GM12878 (cell line): ENCODE data around the gene CTXND1. TPM values are rescaled to one million over a fixed set of nuclear protein-coding genes. Genes with fewer than 3 reads are reported as not detected.
A peak's percentile ranks its signal among the peaks of the same experiment; 100 is the strongest.

ENCODE experiments used
- ATAC-seq: fragments of 200-7000 bp; cut with Tn5 transposase; 3 replicates; pipeline ENCODE4 v1.9.1; 2020; ENCODE audit warnings: mild to moderate bottlenecking, moderate library complexity
- BruUV-seq: library from RNA; stranded (reverse); fragments of 400-500 nt; replicated peaks from 2 replicates; lab custom pipeline; 2021; lab: Mats Ljungman, UMichigan
- CTCF ChIA-PET: fragments of 300-600 bp; sonication (Branson Sonifier 250); formaldehyde crosslinking; extraction: SDS; loops from one replicate; lab custom pipeline; 2021; ENCODE audit warnings: inconsistent platforms; lab: Yijun Ruan, JAX
- POLR2A ChIA-PET: fragments of 350-600 bp; formaldehyde crosslinking; extraction: SDS; loops from one replicate; lab custom pipeline; 2021; ENCODE audit warnings: inconsistent platforms; lab: Charles Lee
- RAD21 ChIA-PET: fragments of 300-600 bp; sonication (Branson Sonifier 250); formaldehyde crosslinking; loops from one replicate; lab custom pipeline; 2023; ENCODE audit warnings: antibody characterized with exemption; ENCODE audit not compliant: unreplicated experiment; lab: Charles Lee
- SMC1A ChIA-PET: fragments of 300-600 bp; sonication (Branson Sonifier 250); formaldehyde crosslinking; loops from one replicate; lab custom pipeline; 2023; ENCODE audit not compliant: unreplicated experiment, uncharacterized antibody; lab: Charles Lee
- DNase-seq: peaks from one replicate; pipeline ENCODE4 v3.0.0-alpha.2; 2011; ENCODE audit warnings: low read depth, low spot score
- FAIRE-seq: peaks from 3 replicates; lab custom pipeline; 2011; peaks lifted over from hg19 to GRCh38; lab: Jason Lieb, UNC
- H2AFZ ChIP-seq: 2 replicates; pipeline ENCODE4 v1.6.0; 2011; ENCODE audit warnings: low read depth, low read length, control low read depth; ENCODE audit not compliant: control insufficient read depth
- H3K27ac ChIP-seq: 2 replicates; pipeline ENCODE4 v1.5.1; 2011; ENCODE audit warnings: control low read depth; ENCODE audit not compliant: control insufficient read depth, insufficient read depth
- H3K27me3 ChIP-seq, 2 experiments: replicated peaks in 1 of 2; 2 replicates each; pipeline versions ENCODE4 v1.6.0 to v1.6.1; 2011; ENCODE audit warnings: low read length in 1 of 2; ENCODE audit not compliant: control insufficient read depth in 2 of 2, insufficient read depth in 2 of 2
- H3K36me3 ChIP-seq, 2 experiments: 2 replicates each; pipeline ENCODE4 v1.5.1; 2011; ENCODE audit warnings: low read length in 1 of 2; ENCODE audit not compliant: control insufficient read depth in 2 of 2, insufficient read depth in 2 of 2
- H3K4me1 ChIP-seq: 2 replicates; pipeline ENCODE4 v1.6.1; 2011; ENCODE audit warnings: mild to moderate bottlenecking, low read length, moderate library complexity, mixed read lengths; ENCODE audit not compliant: control insufficient read depth, insufficient read depth
- H3K4me2 ChIP-seq: 2 replicates; pipeline ENCODE4 v1.6.0; 2011; ENCODE audit warnings: control low read depth; ENCODE audit not compliant: control insufficient read depth, insufficient read depth
- H3K4me3 ChIP-seq: fragments of 200-600 bp; sonication (generic); 2 replicates; pipeline ENCODE4 v1.5.1; 2016
- H3K79me2 ChIP-seq: 2 replicates; pipeline ENCODE4 v1.6.0; 2011; ENCODE audit warnings: low read length; ENCODE audit not compliant: control insufficient read depth, insufficient read depth
- H3K9ac ChIP-seq: 2 replicates; pipeline ENCODE4 v1.8.0; 2011; ENCODE audit warnings: low read length, control low read depth, mixed read lengths; ENCODE audit not compliant: control insufficient read depth, insufficient read depth
- H3K9me3 ChIP-seq: replicated peaks from 3 replicates; pipeline ENCODE4 v1.5.1; 2011; ENCODE audit warnings: mild to moderate bottlenecking, low read length; ENCODE audit not compliant: control insufficient read depth, insufficient read depth
- H4K20me1 ChIP-seq: 2 replicates; pipeline ENCODE4 v1.6.0; 2011; ENCODE audit not compliant: control insufficient read depth, insufficient read depth
- FOS ChIP-seq: IDR thresholded peaks from 3 replicates; pipeline ENCODE4 v1.6.1; 2011; ENCODE audit warnings: borderline replicate concordance; ENCODE audit not compliant: insufficient read length; ENCODE audit errors: extremely low read depth
- FOXM1 ChIP-seq: IDR thresholded peaks from 2 replicates; pipeline ENCODE4 v1.6.1; 2012; ENCODE audit warnings: low read depth, mild to moderate bottlenecking, inconsistent platforms, low read length, moderate library complexity
- HDAC2 ChIP-seq: fragments of 200-600 bp; sonication (generic); IDR thresholded peaks from 2 replicates; pipeline ENCODE4 v1.6.1; 2017
- IKZF2 ChIP-seq, 2 experiments: fragments of 450-650 bp; IDR thresholded peaks; 2 replicates each; pipeline ENCODE4 v1.6.1; 2017; ENCODE audit warnings: mild to moderate bottlenecking in 2 of 2, moderate library complexity in 2 of 2
- IRF4 ChIP-seq: IDR thresholded peaks from 2 replicates; pipeline ENCODE4 v1.6.1; 2011; ENCODE audit warnings: low read depth, low read length
- RAD21 ChIP-seq: IDR thresholded peaks from 2 replicates; pipeline ENCODE4 v1.6.1; 2011; ENCODE audit warnings: mild to moderate bottlenecking, low read depth, low read length, moderate library complexity; ENCODE audit not compliant: insufficient read depth
- RUNX3 ChIP-seq: IDR thresholded peaks from 2 replicates; pipeline ENCODE4 v1.6.1; 2012; ENCODE audit warnings: low read length, inconsistent platforms
- SMC3 ChIP-seq: IDR thresholded peaks from 2 replicates; pipeline ENCODE4 v1.6.1; 2011; ENCODE audit warnings: low read length, improper control_type of control experiment, borderline replicate concordance
- SREBF2 ChIP-seq: IDR thresholded peaks from 2 replicates; pipeline ENCODE4 v1.6.1; 2012; ENCODE audit warnings: mild to moderate bottlenecking, low read length
- SUZ12 ChIP-seq: fragments of 200-600 bp; sonication (generic); IDR thresholded peaks from one replicate; pipeline ENCODE4 v1.6.1; 2018; ENCODE audit warnings: antibody characterized with exemption, mild to moderate bottlenecking; ENCODE audit not compliant: unreplicated experiment
- ZNF24 ChIP-seq: fragments of 450-650 bp; IDR thresholded peaks from 2 replicates; pipeline ENCODE4 v1.6.1; 2017; ENCODE audit warnings: antibody characterized with exemption, mild to moderate bottlenecking
- WGBS: methylation state at CpG from one replicate; pipeline ENCODE4 v1.1.6; 2016; ENCODE audit warnings: low lambda C conversion rate; ENCODE audit not compliant: insufficient replicate concordance, insufficient coverage; ENCODE audit errors: missing lambda C conversion rate; 5-methylcytosine and 5-hydroxymethylcytosine counted together
- in situ Hi-C: fragments of 300-500 bp; cut with MboI; formaldehyde crosslinking; loops from 9 replicates; pipeline ENCODE4 v1.14.3; 2018; ENCODE audit warnings: mixed read lengths
- intact Hi-C: fragments of 100-400 bp; cut with micrococcal nuclease; formaldehyde crosslinking; loops from one replicate; pipeline ENCODE4 v1.14.2; 2022; ENCODE audit not compliant: unreplicated experiment
- polyA plus RNA-seq, 11 experiments: library from polyadenylated mRNA; depleted of rRNA in 4 of 11; unstranded in 6 of 11; stranded (reverse) in 5 of 11; fragments of >200 nt; fragmentation: Nextera tagmentation in 4 of 11; fragmentation: Illumina TruSeq in 1 of 11; extraction: Ambion mirVana in 4 of 11; extraction: Trizol in 1 of 11; gene quantifications; 1 replicate in 1 of 11; 2 replicates in 10 of 11; pipeline versions ENCODE4 v1.2.1 to v1.2.3, GENCODE V29; 2011 to 2016; ENCODE audit warnings: inconsistent platforms in 2 of 11, missing spikeins in 2 of 11, low read depth in 1 of 11
- total RNA-seq, 4 experiments: library from RNA; depleted of rRNA in 3 of 4; stranded (reverse); fragments of >200 nt in 3 of 4; fragmentation: Illumina TruSeq in 1 of 4; extraction: Trizol in 1 of 4; gene quantifications; 2 replicates each; pipeline versions ENCODE4 v1.2.1 to v1.2.3, GENCODE V29; 2013 to 2021
- TF ChIP-seq, protein P1 (sequence below): IDR thresholded peaks from 2 replicates; pipeline ENCODE4 v1.6.1; 2011; ENCODE audit warnings: mild to moderate bottlenecking, low read depth, low read length, moderate library complexity; ENCODE audit not compliant: insufficient replicate concordance
- TF ChIP-seq, protein P2 (sequence below): fragments of 450-650 bp; IDR thresholded peaks from 2 replicates; pipeline ENCODE4 v1.6.1; 2018; ENCODE audit warnings: borderline replicate concordance, mild to moderate bottlenecking; ENCODE audit not compliant: partially characterized antibody
- TF ChIP-seq, protein P3 (sequence below): IDR thresholded peaks from 2 replicates; pipeline ENCODE4 v1.6.1; 2012; ENCODE audit warnings: improper control_type of control experiment, low read depth, low read length; ENCODE audit not compliant: insufficient replicate concordance

CTXND1 gene
- total and polyA plus RNA-seq, 10 of the 15 experiments (the other 5 are each of a cell fraction or from before 2014, with no cell fraction given): under 0.01 to 0.03 (median 0.02) TPM; not detected in 7

DNA sequence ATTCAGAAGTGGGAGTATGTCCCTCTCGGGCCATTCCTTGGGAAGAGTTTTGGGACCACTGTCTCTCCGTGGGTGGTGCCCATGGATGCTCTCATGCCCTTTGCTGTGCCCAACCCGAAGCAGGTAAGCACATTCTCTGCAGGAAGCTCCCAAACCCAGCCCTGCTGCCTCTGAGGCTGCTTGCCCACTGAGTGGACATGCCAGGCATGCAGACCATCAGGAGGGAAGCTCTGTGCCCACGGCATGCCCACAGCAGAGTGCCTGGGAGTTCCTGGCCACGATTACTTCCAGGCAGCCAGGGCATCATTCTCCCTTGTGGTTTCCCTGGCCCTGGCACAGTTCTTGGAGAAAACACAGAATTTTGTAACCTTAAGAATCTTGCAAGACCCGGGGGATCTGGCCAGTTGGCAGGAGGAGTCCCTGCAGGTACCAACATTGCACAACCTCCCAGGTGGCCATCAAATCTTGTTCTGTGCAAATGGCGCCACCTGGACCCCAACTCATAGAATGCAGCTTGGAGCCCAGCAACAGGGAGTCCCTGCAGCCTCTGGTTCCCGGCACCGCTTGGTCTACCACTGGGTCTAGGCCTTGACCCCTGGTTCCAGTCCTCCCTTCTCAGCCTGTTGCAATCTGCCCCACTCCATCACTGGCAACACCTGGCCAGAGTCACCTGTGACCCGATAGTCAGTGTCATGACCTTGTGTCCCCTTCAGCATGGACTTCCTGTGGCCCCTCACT is 78.8 kb downstream of the CTXND1 start:
- WGBS: 51% methylated on average over 10 of the region's 10 CpGs
- SMC1A ChIA-PET: interaction anchor here (0.6 to 2.9 kb wide), 16 partner anchors 11 to 792 kb away, joined by 3 to 27 read pairs (median 4); no protein-coding TSS in a partner anchor
- no peak overlapping the region for H2AFZ ChIP-seq
- H3K79me2 ChIP-seq: no peaks in the 10 kb centered on the region
- H3K4me1 ChIP-seq: no peaks in the 10 kb centered on the region; the same call in 1 of the 2 replicates
- H3K4me3 ChIP-seq: no peak overlapping the region
- in situ Hi-C loops: loop anchor here (10.0 kb wide), 2 partner anchors 398 to 788 kb away; no protein-coding TSS in a partner anchor
- ATAC-seq: peak; percentile 99
- no peaks in the 10 kb centered on the region for H3K27me3 ChIP-seq
- POLR2A ChIA-PET: interaction anchor here (0.5 to 0.7 kb wide), 2 partner anchors 121 to 181 kb away, joined by 3 read pairs; no protein-coding TSS in a partner anchor
- H3K36me3 ChIP-seq: peaks cover 0 to 4% of the 10 kb centered on the region in 2 experiments; a peak in 1 of 4 replicates
- BruUV-seq: no TSS peak
- peak; percentile 97 for FAIRE-seq
- intact Hi-C loops: loop anchor here (1.0 to 10.0 kb wide), 7 partner anchors 111 to 792 kb away; partner anchors contain the start of gene MTHFS
- no peaks in the 10 kb centered on the region for H4K20me1 ChIP-seq
- no peak overlapping the region for H3K4me2 ChIP-seq
- DNase-seq: no peak
- RAD21 ChIA-PET: interaction anchor here (0.5 to 4.1 kb wide), 13 partner anchors 21 to 862 kb away, joined by 3 to 18 read pairs (median 3); partner anchors contain the start of genes TMED3 and ZFAND6
- no peak overlapping the region for H3K27ac ChIP-seq
- CTCF ChIA-PET: interaction anchor here (0.5 to 3.2 kb wide), 22 partner anchors 13 to 791 kb away, joined by 3 to 37 read pairs (median 4); no protein-coding TSS in a partner anchor
- H3K9me3 ChIP-seq: no peaks in the 10 kb centered on the region
- no peak overlapping the region for H3K9ac ChIP-seq
- TF ChIP-seq FOS: no peak
- TF ChIP-seq, protein P1, sequence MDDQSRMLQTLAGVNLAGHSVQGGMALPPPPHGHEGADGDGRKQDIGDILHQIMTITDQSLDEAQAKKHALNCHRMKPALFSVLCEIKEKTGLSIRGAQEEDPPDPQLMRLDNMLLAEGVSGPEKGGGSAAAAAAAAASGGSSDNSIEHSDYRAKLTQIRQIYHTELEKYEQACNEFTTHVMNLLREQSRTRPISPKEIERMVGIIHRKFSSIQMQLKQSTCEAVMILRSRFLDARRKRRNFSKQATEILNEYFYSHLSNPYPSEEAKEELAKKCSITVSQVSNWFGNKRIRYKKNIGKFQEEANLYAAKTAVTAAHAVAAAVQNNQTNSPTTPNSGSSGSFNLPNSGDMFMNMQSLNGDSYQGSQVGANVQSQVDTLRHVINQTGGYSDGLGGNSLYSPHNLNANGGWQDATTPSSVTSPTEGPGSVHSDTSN: no peak
- TF ChIP-seq, protein P2, sequence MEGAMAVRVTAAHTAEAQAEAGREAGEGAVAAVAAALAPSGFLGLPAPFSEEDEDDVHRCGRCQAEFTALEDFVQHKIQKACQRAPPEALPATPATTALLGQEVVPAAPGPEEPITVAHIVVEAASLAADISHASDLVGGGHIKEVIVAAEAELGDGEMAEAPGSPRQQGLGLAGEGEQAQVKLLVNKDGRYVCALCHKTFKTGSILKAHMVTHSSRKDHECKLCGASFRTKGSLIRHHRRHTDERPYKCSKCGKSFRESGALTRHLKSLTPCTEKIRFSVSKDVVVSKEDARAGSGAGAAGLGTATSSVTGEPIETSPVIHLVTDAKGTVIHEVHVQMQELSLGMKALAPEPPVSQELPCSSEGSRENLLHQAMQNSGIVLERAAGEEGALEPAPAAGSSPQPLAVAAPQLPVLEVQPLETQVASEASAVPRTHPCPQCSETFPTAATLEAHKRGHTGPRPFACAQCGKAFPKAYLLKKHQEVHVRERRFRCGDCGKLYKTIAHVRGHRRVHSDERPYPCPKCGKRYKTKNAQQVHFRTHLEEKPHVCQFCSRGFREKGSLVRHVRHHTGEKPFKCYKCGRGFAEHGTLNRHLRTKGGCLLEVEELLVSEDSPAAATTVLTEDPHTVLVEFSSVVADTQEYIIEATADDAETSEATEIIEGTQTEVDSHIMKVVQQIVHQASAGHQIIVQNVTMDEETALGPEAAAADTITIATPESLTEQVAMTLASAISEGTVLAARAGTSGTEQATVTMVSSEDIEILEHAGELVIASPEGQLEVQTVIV: no peak
- peak; percentile 96 for TF ChIP-seq RAD21
- no peak for TF ChIP-seq HDAC2
- TF ChIP-seq SREBF2: no peak
- no peak for TF ChIP-seq FOXM1
- TF ChIP-seq, protein P3, sequence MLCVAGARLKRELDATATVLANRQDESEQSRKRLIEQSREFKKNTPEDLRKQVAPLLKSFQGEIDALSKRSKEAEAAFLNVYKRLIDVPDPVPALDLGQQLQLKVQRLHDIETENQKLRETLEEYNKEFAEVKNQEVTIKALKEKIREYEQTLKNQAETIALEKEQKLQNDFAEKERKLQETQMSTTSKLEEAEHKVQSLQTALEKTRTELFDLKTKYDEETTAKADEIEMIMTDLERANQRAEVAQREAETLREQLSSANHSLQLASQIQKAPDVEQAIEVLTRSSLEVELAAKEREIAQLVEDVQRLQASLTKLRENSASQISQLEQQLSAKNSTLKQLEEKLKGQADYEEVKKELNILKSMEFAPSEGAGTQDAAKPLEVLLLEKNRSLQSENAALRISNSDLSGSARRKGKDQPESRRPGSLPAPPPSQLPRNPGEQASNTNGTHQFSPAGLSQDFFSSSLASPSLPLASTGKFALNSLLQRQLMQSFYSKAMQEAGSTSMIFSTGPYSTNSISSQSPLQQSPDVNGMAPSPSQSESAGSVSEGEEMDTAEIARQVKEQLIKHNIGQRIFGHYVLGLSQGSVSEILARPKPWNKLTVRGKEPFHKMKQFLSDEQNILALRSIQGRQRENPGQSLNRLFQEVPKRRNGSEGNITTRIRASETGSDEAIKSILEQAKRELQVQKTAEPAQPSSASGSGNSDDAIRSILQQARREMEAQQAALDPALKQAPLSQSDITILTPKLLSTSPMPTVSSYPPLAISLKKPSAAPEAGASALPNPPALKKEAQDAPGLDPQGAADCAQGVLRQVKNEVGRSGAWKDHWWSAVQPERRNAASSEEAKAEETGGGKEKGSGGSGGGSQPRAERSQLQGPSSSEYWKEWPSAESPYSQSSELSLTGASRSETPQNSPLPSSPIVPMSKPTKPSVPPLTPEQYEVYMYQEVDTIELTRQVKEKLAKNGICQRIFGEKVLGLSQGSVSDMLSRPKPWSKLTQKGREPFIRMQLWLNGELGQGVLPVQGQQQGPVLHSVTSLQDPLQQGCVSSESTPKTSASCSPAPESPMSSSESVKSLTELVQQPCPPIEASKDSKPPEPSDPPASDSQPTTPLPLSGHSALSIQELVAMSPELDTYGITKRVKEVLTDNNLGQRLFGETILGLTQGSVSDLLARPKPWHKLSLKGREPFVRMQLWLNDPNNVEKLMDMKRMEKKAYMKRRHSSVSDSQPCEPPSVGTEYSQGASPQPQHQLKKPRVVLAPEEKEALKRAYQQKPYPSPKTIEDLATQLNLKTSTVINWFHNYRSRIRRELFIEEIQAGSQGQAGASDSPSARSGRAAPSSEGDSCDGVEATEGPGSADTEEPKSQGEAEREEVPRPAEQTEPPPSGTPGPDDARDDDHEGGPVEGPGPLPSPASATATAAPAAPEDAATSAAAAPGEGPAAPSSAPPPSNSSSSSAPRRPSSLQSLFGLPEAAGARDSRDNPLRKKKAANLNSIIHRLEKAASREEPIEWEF: no peak
- no peak for TF ChIP-seq IKZF2 (IDR thresholded peaks at IDR 0.05)
- peak; percentile 89 for TF ChIP-seq SMC3
- TF ChIP-seq IRF4: peak; percentile 57; the same call in 1 of the 2 replicates
- TF ChIP-seq RUNX3: peak; percentile 7; the same call in 1 of the 2 replicates
- TF ChIP-seq SUZ12: no peak
- TF ChIP-seq ZNF24: 0 out of 2 replicates have a peak, but pooled peaks have one; percentile 9
